ENCODE data around the gene ATG16L2.

DNA sequence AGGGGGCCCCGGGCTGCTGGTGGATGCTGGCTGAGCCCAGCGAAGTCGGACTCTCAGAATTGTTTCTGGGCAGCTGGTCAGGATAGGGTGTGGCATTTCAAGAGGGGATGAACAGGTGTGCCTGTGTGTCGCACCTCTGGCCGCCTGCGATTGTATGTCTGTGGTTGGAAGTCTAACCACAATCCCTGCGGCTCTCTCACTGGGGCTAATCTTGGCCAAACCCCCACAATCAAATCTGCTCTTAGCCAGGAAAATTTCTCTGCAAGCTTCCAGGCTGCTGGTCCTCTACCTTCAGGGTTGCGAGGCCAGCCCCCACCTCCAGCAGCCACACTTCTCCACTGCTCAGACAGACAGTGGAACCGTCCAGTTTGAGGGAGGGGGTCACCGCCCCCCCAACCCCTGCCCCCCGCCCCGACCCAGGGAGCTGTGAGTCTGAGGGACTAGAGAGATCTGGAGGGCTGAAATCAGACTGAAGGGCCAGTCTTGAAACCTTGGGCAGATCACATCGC, 953 bp downstream of the ATG16L2 start:
- TF ChIP-seq EZH2 (IDR thresholded peaks at IDR 0.05; ENCODE audit: low read length), result no peak
- TF ChIP-seq, protein P1, sequence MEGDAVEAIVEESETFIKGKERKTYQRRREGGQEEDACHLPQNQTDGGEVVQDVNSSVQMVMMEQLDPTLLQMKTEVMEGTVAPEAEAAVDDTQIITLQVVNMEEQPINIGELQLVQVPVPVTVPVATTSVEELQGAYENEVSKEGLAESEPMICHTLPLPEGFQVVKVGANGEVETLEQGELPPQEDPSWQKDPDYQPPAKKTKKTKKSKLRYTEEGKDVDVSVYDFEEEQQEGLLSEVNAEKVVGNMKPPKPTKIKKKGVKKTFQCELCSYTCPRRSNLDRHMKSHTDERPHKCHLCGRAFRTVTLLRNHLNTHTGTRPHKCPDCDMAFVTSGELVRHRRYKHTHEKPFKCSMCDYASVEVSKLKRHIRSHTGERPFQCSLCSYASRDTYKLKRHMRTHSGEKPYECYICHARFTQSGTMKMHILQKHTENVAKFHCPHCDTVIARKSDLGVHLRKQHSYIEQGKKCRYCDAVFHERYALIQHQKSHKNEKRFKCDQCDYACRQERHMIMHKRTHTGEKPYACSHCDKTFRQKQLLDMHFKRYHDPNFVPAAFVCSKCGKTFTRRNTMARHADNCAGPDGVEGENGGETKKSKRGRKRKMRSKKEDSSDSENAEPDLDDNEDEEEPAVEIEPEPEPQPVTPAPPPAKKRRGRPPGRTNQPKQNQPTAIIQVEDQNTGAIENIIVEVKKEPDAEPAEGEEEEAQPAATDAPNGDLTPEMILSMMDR (optimal IDR thresholded peaks at IDR 0.05 in 1 of 3, IDR thresholded peaks at IDR 0.05 in 1 of 3, conservative IDR thresholded peaks at IDR 0.05 in 1 of 3; ENCODE audit: extremely low read depth in 1 of 3, insufficient read depth in 2 of 3, low read length in 3 of 3), result no peak

Data from keratinocyte (primary cell).